Adrenal gland (tissue), 5 donors: Measurements from ENCODE around the gene RIMBP2.

Source experiments
- CTCF ChIP-seq, 6 experiments: fragments of 450-650 bp in 4 of 6; fragments of 200-600 bp in 2 of 6; sonication (generic) in 1 of 6; IDR thresholded peaks; 1 replicate in 5 of 6; 2 replicates in 1 of 6; pipeline versions ENCODE4 v1.5.1 to v1.8.0; 2016 to 2021; ENCODE audit warnings: antibody characterized with exemption in 6 of 6, mild to moderate bottlenecking in 2 of 6, moderate library complexity in 1 of 6
- POLR2A ChIP-seq, 2 donors: fragments of 450-650 bp; IDR thresholded peaks; one replicate each; pipeline ENCODE4 v1.6.1; 2017; ENCODE audit warnings: antibody characterized with exemption in 2 of 2, mild to moderate bottlenecking in 2 of 2, moderate library complexity in 1 of 2
- donor health status: DM: no; HTN: no; CAD: no.

- TF ChIP-seq CTCF (IDR thresholded peaks at IDR 0.05) (no peak), POLR2A (IDR thresholded peaks at IDR 0.05) (no peak)
Observed at GRCh38 chr12:130353081-130353480, 363.0 kb downstream of the RIMBP2 start.
